Measurements from ENCODE around the gene CTF1.

GRCh38 chr16:30918614-30919013 is 22.2 kb downstream of the CTF1 start:
- TF ChIP-seq CTCF (IDR thresholded peaks at IDR 0.05) (no peak), POLR2A (IDR thresholded peaks at IDR 0.05) (no peak), POLR2AphosphoS5 (IDR thresholded peaks at IDR 0.05; ENCODE audit: insufficient read depth in 1 of 2, low read depth in 1 of 2) (no peak)
